Measurements from ENCODE around the gene ARID4B.
"Not testable (repeated sequence)": the region's sequence is repeated elsewhere in the genome, so short reads cannot be mapped to it uniquely, and the experiment has no call there.

Gene ARID4B

DNA sequence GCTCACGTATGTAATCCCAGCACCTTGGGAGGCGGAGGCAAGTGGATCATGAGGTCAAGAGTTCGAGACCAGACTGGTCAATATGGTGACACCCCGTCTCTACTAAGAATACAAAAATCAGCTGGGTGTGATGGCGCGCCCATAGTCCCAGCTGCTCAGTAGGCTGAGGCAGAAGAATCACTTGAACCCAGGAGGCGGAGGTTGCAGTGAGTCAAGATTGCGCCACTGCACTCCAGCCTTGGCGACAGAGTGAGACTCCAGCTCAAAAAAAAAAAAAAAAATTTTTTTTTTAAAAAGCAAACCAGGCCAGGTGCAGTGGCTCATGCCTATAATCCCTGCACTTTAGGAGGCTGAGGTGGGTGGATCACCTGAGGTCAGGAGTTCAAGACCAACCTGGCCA, 168.7 kb downstream of the ARID4B start:
- DNase-seq: not testable (repeated sequence)

DNA sequence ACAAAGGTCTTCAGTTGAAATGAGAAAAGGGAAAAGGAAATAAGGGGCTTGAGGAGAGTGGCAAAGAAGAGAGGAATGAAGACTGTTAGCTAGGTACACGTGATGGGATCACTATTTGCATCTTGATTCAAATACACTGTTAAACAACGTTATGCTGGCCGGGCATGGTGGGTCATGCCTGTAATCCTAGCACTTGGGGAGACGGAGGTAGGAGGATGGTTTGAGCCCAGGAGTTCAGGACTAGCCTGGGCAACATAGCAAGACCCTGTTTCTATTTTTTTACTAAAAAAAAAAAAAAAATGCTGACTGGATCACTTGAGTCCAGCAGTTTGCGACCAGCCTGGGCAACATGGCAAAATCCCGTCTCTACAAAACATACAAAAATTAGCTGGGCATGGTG, 169.3 kb downstream of the ARID4B start:
- DNase-seq: no peak

- no peak for DNase-seq
These were observed 170.8 kb downstream of the ARID4B start for GRCh38 chr1:235157150-235157549.

GRCh38 chr1:235156740-235157139, 171.2 kb downstream of the ARID4B start:
- DNase-seq: no peak

DNA sequence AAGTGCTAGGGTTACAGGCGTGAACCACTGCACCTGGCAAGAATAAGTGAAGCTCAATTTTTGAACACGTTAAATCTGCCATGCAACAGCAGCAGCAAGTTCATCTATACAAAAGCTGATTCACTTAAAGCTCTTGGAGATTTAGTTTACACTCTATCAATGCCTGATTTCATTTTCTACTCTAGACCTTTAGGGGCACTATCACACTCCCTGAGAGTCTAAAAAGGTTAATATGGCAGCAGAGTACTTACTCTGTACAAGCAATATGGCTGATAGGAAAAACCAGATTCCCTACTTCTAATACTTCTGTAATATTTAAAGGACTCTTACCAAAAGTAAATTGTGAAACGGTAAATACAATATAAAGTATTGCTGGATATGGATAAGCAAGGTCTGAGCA, 171.7 kb downstream of the ARID4B start:
- no peak for DNase-seq

- DNase-seq: no peak
These were observed 175.7 kb downstream of the ARID4B start for GRCh38 chr1:235152235-235152634.

DNA sequence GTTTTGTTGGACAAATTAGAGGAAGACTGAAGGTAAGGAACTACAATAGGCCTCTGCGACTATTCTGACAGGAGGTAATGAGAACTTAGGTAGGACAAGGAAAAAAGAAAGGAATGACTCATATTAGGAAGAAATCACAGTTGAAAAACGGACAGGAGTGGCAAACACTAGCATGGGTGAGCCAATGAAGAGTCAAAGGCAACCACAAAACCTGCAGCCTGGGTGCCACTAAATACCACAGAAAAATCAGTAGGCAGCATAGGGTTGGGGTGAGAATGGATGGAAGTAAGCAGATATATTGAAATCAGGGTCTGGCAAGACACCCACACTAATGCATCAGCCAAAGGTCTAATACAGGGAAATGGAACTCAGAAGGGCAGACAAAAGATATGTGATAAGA, 176.9 kb downstream of the ARID4B start:
- no peak for DNase-seq

- no peak for DNase-seq
These were observed 178.2 kb downstream of the ARID4B start for GRCh38 chr1:235149824-235150223.

GRCh38 chr1:235147269-235147668, 180.7 kb downstream of the ARID4B start:
- no peak for DNase-seq

- no peak for DNase-seq
These were observed 182.3 kb downstream of the ARID4B start for GRCh38 chr1:235145639-235146038.

DNA sequence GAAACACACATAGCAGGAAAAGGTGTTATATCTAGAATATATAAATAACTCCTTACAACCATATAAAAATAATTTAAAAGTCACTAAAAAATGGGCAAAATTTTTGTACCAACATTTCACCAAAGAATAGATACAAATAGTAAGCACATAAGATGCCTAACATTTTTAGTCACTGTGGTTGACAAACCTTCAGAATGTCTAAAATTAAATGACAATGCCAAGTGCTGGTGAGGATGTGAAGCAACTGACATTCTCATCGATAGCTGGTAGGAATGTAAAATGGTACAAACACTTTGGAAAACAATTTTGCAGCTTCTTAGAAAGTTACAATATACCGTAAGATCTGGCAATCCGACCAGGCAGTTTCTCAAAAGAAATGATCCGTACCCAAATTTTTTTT, 185.0 kb downstream of the ARID4B start:
- no peak for DNase-seq

DNA sequence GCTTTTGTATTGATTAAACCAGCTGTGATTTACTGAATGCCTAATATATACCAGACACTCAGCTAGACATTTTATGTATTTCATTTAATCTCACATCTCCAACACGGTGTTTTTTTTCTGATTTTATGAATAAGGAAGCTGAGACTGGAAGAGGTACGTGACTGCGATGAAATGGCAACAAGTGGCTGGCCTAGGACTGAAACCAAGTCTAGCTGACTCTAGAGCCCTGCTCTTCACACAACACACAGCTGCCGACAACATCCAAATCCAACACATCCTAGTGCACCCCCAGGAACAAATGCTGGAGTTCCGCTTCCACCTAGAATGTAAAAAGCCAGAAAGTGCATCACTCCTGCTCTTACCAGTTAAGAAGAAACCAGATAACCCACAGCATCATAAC, 188.7 kb downstream of the ARID4B start:
- DNase-seq: no peak

DNA sequence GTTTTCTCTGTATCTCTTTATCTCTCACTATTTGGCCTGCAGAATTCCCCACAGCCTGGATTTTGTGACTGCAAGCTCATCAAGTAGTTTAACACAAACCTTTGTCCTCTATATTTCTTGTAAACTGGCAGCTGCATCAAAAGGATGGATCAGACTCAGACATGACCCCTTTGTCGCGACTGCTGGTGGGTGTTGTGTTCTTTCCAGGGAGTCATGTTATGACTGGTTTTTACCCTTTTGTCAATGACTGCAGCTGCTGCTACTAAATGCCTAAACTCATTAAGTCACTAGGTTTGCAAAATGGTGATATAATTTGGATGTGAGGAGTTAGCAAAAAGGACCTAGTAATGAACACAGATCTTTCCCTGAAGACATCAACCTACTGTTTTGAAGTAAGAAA, 189.2 kb downstream of the ARID4B start:
- no peak for DNase-seq

- no peak for DNase-seq
These were observed 191.9 kb downstream of the ARID4B start for GRCh38 chr1:235136111-235136510.

GRCh38 chr1:235134171-235134570, 193.8 kb downstream of the ARID4B start:
- DNase-seq: no peak

- DNase-seq: no peak
These were observed 194.9 kb downstream of the ARID4B start for GRCh38 chr1:235133086-235133485.

DNA sequence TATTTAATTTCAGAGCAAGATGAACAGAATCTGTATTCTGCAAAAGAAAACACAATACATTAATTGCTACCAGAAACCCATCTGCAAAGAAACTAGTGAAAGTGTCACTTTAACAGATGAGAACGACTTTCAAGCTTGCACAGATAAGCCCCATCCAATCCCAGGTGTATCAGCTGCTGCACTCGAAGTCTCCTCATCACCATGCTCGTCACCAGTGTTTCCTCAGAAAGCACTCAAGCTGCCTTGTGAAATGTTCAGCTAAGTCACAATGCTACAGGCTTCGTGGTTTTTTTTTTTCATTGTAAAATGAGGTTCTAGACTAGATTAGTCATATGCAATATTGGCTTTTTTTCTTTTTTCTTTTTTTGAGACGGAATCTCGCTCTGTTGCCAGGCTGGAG, 196.0 kb downstream of the ARID4B start:
- no peak for DNase-seq

- DNase-seq: no peak
These were observed 197.2 kb downstream of the ARID4B start for GRCh38 chr1:235130766-235131270.

DNA sequence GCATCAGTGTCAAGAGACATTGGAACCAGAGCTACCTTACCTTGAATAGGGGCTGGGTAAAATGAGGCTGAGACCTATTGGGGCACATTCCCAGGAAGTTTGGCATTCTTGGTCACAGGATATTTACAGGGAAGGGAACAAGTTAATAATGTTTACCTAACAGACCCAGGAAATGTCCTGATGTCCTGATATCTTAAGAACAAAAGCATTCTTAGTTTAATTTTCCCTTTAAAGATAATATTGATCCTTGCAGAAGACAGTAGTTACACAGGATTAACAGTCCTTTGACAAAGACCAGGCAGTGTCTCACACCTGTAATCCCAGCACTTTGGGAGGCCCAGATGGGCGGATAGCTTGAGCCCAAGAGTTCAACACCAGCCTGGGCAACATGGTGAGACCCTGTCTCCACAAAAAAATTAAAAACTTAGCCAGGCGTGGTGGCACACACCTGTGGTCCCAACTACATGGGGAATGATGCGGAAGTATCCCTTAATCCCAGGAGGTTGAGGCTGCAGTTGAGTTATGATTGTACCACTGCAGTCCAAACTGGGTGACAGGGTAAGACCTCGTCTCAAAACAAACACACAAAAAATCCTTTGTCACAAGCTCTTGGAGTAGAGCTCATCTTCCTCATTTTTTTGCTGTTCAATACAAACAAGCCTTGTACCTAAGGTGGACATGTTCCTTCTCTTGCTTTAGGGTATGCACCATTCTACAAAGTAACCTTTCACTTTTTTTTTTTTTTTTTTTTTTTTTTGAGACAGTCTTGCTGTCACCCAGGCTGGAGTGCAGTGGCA, 198.0 kb downstream of the ARID4B start:
- DNase-seq: no peak

DNA sequence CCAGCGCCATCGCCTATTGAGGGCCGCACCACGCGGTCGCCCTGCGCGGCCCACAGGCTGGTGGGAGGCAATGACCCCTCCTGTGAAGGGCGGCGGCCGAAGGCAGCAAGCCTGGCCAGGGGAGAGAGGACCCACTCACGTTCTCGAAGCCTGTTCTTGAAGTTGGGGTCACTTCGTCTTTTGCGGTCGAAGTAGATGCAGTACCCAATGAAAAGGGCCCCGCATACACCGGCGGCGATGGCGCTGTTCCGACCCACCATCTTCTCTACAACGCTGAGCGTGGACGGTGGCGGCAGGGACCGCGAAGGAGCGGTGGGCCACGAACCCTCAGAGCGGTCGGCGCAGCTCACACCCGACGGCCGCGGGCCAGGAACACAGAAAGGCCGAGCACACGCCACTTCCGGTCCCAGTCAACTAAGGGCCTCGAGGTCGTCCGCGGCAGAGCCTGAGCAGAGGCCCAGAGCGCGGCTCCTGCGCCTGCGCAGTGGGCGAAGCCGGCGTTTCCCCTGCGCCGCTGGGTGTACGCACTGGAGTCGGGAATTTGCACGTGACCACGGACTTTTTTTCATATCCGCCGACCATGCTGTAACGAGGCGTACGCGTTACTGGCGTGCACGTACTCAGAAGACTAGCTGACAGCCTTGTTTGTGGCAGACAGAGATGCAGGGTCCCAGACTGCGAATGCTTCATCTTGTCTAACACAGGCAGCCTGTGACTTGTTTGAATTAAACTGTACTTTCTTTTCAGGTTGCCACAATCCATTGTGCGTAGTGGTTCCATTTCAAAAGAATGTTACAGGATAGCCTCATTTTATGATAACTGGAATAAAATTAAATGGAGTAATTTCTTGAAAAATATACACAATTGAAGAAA, 199.3 kb downstream of the ARID4B start, which contains the start of gene TOMM20:
Gene TOMM20 (minus strand): TSS at position 382 of the 873 bp plus-strand sequence. CDS start 122 bp downstream, at position 260.
- DNase-seq: peak; percentile 96

GRCh38 chr1:235127732-235128455, 200.1 kb downstream of the ARID4B start:
- DNase-seq: peak; percentile 20

DNA sequence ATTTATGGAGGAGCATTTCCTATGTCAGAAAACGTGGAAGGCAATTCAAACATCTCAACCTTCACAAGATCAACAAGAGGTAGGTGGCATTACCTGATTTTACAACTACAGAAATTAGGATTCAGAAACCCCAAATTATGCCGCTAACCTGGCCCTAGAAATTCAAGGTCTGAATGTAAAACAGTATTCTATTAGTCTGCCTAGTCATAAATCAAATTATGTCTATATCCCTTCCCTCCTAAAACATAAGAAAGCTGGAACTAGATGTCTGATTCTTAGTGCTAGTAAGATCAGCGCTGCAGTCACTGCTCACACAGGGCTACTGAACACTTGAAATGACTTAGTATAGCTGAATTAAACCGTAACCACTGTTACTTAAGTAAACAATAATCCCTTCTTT, 200.8 kb downstream of the ARID4B start:
- DNase-seq: no peak

DNA sequence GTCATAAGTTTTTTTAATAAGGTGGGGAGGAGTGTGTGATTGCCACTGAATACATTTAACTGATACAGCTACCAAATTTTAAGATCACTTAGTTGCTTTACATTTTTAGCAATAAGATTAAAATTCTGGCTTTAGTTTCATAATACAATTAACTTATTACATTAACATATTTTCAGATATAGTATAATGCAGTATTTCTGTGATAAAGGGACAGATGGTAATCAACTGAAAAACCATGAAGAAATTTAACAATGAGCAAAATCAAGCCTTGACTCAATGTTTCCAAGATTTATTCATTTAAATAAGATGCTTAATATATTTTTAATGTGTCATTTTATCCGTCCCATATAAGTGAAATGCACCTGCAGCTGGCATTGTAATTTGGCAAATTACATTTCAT, 203.3 kb downstream of the ARID4B start:
- no peak for DNase-seq

All from CD4-positive, alpha-beta T cell treated with Interleukin-4 for 4 hours (primary cell).